ENCODE data around the gene CCDC88B. TPM values are rescaled to one million over a fixed set of nuclear protein-coding genes. Genes with fewer than 3 reads are reported as not detected.

Gene CCDC88B
- total and polyA plus RNA-seq, 9 of the 15 experiments (the other 6 are each of a cell fraction or from before 2014, with no cell fraction given) = 0.13 to 18.1 (median 7.9) TPM

GRCh38 chr11:64334764-64335735 is 5.0 kb upstream of the CCDC88B start (continued):
- peak; percentile 18 to 24; a peak in 2 of 4 replicates for TF ChIP-seq RAD21 (CRISPR knock-in tag; conservative IDR thresholded peaks at IDR 0.05 in 1 of 2, IDR thresholded peaks at IDR 0.05 in 1 of 2)
- peak; percentile 88 for TF ChIP-seq EGR1 (conservative IDR thresholded peaks at IDR 0.05)
- TF ChIP-seq CTBP1 (IDR thresholded peaks at IDR 0.05; ENCODE audit: borderline replicate concordance) = peak; percentile 99
- no peak for TF ChIP-seq ZNF431 (CRISPR knock-in tag; IDR thresholded peaks at IDR 0.05)
- TF ChIP-seq KLF1 (tag; IDR thresholded peaks at IDR 0.05) = peak; percentile 81; the same call in 1 of the 2 replicates
- TF ChIP-seq ZNF395 (CRISPR knock-in tag; IDR thresholded peaks at IDR 0.05) = peak; percentile 91
- TF ChIP-seq HES1 (IDR thresholded peaks at IDR 0.05; ENCODE audit: low read depth) = peak; percentile 84
- peak; percentile 87; the same call in 1 of the 2 replicates for TF ChIP-seq CC2D1A (IDR thresholded peaks at IDR 0.05)
- TF ChIP-seq FOXK2 (conservative IDR thresholded peaks at IDR 0.05 in 1 of 2, IDR thresholded peaks at IDR 0.05 in 1 of 2; ENCODE audit: low read depth in 2 of 2) = peak; percentile 66 to 79
- TF ChIP-seq CTCFL (IDR thresholded peaks at IDR 0.05; ENCODE audit: borderline replicate concordance, insufficient read depth, low read depth, low read length, poor library complexity, severe bottlenecking) = no peak
- peak; percentile 93 for TF ChIP-seq ZNF644 (tag; IDR thresholded peaks at IDR 0.05; ENCODE audit: low read depth)
- peak; percentile 68; the same call in 1 of the 2 replicates for TF ChIP-seq PTBP1 (IDR thresholded peaks at IDR 0.05; ENCODE audit: low read depth, low read length)
- TF ChIP-seq MYNN (IDR thresholded peaks at IDR 0.05) = peak; percentile 97
- TF ChIP-seq MYNN (CRISPR knock-in tag; IDR thresholded peaks at IDR 0.05) = no peak
- TF ChIP-seq CBX5 (IDR thresholded peaks at IDR 0.05; ENCODE audit: borderline replicate concordance, low read depth) = 0 out of 2 replicates have a peak, but pooled peaks have one; percentile 24
- no peak for TF ChIP-seq CREBBP (IDR thresholded peaks at IDR 0.05; ENCODE audit: low read depth, low read length)
- TF ChIP-seq MAFG (tag; conservative IDR thresholded peaks at IDR 0.05) = peak; percentile 77
- TF ChIP-seq CHD4 (IDR thresholded peaks at IDR 0.05; ENCODE audit: insufficient read depth, insufficient replicate concordance, low read depth, low read length, poor library complexity, severe bottlenecking) = peak; percentile 33
- peak; percentile 88 for TF ChIP-seq BACH1 (tag; IDR thresholded peaks at IDR 0.05)
- TF ChIP-seq NFE2 (IDR thresholded peaks at IDR 0.05; ENCODE audit: low read depth) = peak; percentile 88
